ENCODE results near the gene ATP5ME. TPM values are rescaled to one million over a fixed set of nuclear protein-coding genes. Genes with fewer than 3 reads are reported as not detected.
"Not testable (repeated sequence)": the region's sequence is repeated elsewhere in the genome, so short reads cannot be mapped to it uniquely, and the experiment has no call there.

The ATP5ME gene
- total and polyA plus RNA-seq, 2 experiments from 2014 or later: 143 to 669 TPM

DNA sequence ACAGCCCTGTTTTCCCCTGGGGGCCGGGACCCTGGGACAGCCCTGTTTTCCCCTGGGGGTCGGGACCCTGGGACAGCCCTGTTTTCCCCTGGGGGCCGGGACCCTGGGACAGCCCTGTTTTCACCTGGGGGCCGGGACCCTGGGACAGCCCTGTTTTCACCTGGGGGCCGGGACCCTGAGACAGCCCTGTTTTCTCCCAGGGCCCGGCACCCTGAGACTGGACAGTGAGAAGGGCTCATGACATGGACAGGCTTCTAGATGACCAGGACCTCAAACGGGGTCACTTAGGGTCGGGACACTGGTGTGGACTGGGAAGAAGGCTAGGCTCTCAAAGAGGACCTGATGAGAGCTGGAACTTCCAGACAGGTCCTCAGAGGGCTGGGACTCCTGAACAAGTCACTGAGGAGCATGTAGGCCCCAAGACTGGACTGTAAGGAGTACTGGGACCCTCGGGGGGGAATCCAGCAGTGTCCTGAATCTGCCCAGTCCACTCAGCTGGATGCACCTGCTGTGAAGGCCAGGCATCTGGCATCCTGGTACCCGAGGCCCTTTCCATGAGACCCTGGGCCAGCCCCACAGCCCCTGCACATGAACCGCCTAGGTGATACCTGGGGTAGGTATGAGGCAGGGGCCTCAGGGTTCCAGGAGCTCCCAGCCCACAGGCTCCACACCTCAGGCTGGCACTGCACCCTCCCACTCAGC is 34.0 kb upstream of the ATP5ME start:
- no peak overlapping the region for H3K4me3 ChIP-seq
- no peak for DNase-seq (ENCODE audit: low spot score)

DNA sequence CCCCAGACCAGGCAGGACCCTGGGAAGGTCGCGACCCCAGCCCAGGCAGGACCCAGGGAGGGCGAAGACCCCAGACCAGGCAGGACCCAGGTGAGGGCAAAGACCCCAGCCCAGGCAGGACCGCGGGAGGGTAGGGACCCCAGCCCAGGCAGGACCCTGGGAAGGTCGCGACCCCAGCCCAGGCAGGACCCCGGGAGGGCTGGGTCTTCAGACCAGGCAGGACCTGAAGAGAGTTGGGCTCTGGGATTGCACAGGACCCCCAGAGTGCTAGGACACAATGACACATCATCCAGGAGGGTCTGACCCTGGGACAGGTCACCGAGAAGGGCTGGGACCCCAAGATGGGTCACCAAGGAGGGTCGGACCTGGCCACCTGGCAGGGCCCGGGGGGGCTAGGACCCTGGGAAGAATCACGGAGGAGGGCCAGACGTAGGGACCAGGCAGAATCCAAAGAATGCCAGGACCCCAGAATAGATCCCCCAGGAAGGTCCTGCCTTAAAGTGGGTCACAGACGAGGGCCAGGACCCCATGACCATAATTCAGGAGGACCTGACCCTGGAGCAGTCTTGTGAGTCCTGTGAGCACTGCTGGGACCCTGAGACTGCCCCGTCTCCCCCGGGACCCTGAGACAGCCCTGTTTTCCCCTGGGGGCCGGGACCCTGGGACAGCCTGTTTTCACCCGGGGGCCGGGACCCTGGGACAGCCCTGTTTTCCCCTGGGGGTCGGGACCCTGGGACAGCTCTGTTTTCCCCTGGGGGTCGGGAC is 32.9 kb upstream of the ATP5ME start:
- WGBS (ENCODE audit: low lambda C conversion rate, missing lambda C conversion rate): 71% methylated on average over 17 of the region's 21 CpGs
- Histone ChIP-seq H3K27me3 (no peaks in the 10 kb centered on the region), H3K27ac (no peak overlapping the region), H2AFZ (no peak overlapping the region), H3K9me3 (ENCODE audit: low read depth) (no peaks in the 10 kb centered on the region), H3K79me2 (peaks cover 62% of the 10 kb centered on the region), H3K9me2 (replicated peaks; ENCODE audit: insufficient read depth) (no peaks in the 10 kb centered on the region), H3K4me1 (ENCODE audit: insufficient read depth) (peaks cover 18% of the 10 kb centered on the region), H3K4me3 (peak overlapping the region; percentile 29), H3K4me2 (peak overlapping the region; percentile 96), H3K36me3 (replicated peaks; ENCODE audit: insufficient read depth, low read depth) (no peaks in the 10 kb centered on the region), H4K20me1 (ENCODE audit: insufficient read depth, poor library complexity, severe bottlenecking) (peaks cover 46% of the 10 kb centered on the region)
- TF ChIP-seq EZH2phosphoT487 (IDR thresholded peaks at IDR 0.05; ENCODE audit: low read depth, severe bottlenecking, unreplicated experiment): no peak
- TF ChIP-seq, protein P1, sequence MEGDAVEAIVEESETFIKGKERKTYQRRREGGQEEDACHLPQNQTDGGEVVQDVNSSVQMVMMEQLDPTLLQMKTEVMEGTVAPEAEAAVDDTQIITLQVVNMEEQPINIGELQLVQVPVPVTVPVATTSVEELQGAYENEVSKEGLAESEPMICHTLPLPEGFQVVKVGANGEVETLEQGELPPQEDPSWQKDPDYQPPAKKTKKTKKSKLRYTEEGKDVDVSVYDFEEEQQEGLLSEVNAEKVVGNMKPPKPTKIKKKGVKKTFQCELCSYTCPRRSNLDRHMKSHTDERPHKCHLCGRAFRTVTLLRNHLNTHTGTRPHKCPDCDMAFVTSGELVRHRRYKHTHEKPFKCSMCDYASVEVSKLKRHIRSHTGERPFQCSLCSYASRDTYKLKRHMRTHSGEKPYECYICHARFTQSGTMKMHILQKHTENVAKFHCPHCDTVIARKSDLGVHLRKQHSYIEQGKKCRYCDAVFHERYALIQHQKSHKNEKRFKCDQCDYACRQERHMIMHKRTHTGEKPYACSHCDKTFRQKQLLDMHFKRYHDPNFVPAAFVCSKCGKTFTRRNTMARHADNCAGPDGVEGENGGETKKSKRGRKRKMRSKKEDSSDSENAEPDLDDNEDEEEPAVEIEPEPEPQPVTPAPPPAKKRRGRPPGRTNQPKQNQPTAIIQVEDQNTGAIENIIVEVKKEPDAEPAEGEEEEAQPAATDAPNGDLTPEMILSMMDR (IDR thresholded peaks at IDR 0.05; ENCODE audit: poor library complexity): no peak
- no peak for TF ChIP-seq EZH2 (IDR thresholded peaks at IDR 0.05; ENCODE audit: borderline replicate concordance)
- DNase-seq (ENCODE audit: low spot score): no peak

More for the DNA sequence above, 34.0 kb upstream of the ATP5ME start:
- 96% methylated on average over 11 of the region's 11 CpGs for WGBS (ENCODE audit: low lambda C conversion rate, missing lambda C conversion rate)
- H3K9me2 ChIP-seq (replicated peaks; ENCODE audit: insufficient read depth): no peaks in the 10 kb centered on the region
- H3K9me3 ChIP-seq (ENCODE audit: low read depth): no peaks in the 10 kb centered on the region
- H3K27ac ChIP-seq: no peak overlapping the region
- H3K27me3 ChIP-seq: no peaks in the 10 kb centered on the region
- TF ChIP-seq, protein P1 (IDR thresholded peaks at IDR 0.05; ENCODE audit: poor library complexity): no peak
- TF ChIP-seq EZH2 (IDR thresholded peaks at IDR 0.05; ENCODE audit: borderline replicate concordance) (no peak), EZH2phosphoT487 (IDR thresholded peaks at IDR 0.05; ENCODE audit: low read depth, severe bottlenecking, unreplicated experiment) (no peak)
- H3K4me1 ChIP-seq (ENCODE audit: insufficient read depth): peaks cover 18% of the 10 kb centered on the region
- no peaks in the 10 kb centered on the region for H3K36me3 ChIP-seq (replicated peaks; ENCODE audit: insufficient read depth, low read depth)
- H4K20me1 ChIP-seq (ENCODE audit: insufficient read depth, poor library complexity, severe bottlenecking): peaks cover 56% of the 10 kb centered on the region
- H3K4me2 ChIP-seq: peak overlapping the region; percentile 96
- no peak overlapping the region for H2AFZ ChIP-seq
- H3K79me2 ChIP-seq: peaks cover 72% of the 10 kb centered on the region

DNA sequence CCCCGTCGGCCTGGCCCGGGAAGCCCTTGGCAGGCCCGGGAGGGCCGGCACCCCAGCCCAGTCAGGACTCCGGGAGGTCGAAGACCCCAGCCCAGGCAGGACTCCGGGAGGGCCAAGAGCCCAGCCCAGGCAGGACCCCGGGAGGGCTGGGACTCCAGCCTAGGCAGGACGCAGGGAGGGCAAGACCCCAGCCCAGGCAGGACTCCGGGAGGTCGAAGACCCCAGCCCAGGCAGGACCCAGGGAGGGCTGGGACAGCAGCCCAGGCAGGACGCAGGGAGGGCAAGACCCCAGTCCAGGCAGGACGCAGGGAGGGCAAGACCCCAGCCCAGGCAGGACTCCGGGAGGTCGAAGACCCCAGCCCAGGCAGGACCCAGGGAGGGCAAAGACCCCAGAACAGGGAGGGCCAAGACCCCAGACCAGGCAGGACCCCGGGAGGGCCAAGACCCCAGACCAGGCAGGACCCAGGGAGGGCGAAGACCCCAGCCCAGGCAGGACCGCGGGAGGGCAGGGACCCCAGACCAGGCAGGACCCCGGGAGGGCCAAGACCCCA is 32.1 kb upstream of the ATP5ME start:
- H3K79me2 ChIP-seq: peaks cover 55% of the 10 kb centered on the region
- H3K4me1 ChIP-seq (ENCODE audit: insufficient read depth): peaks cover 18% of the 10 kb centered on the region
- not testable (repeated sequence) for H3K9me3 ChIP-seq (ENCODE audit: low read depth); H3K27me3 ChIP-seq; H3K9me2 ChIP-seq (replicated peaks; ENCODE audit: insufficient read depth); H3K36me3 ChIP-seq (replicated peaks; ENCODE audit: insufficient read depth, low read depth); DNase-seq (ENCODE audit: low spot score)
- peak overlapping the region; percentile 60 for H2AFZ ChIP-seq
- H3K27ac ChIP-seq: peak overlapping the region; percentile 61
- H3K4me2 ChIP-seq: peak overlapping the region; percentile 96
- H3K4me3 ChIP-seq: peak overlapping the region; percentile 98
- WGBS (ENCODE audit: low lambda C conversion rate, missing lambda C conversion rate): 4% methylated on average over 8 of the region's 21 CpGs
- H4K20me1 ChIP-seq (ENCODE audit: insufficient read depth, poor library complexity, severe bottlenecking): peaks cover 41% of the 10 kb centered on the region
